ENCODE data around the gene GMDS. TPM values are rescaled to one million over a fixed set of nuclear protein-coding genes. Genes with fewer than 3 reads are reported as not detected.

GMDS gene
- total RNA-seq, 1 donor from 2014 or later, result 30.2 TPM

GRCh38 chr6:1819007-1819406 lies 426.4 kb downstream of the GMDS start:
- Histone ChIP-seq H3K27me3 (no peaks in the 10 kb centered on the region), H3K9me3 (no peaks in the 10 kb centered on the region), H3K27ac (no peak overlapping the region), H3K4me1 (peaks cover 10% of the 10 kb centered on the region), H3K36me3 (no peaks in the 10 kb centered on the region), H3K4me3 (no peak overlapping the region)
- DNase-seq (ENCODE audit: extremely low spot score in 2 of 2), result no peak
- TF ChIP-seq CTCF (IDR thresholded peaks at IDR 0.05) (no peak), POLR2AphosphoS5 (IDR thresholded peaks at IDR 0.05; ENCODE audit: insufficient read depth in 1 of 2, low read depth in 1 of 2) (no peak), POLR2A (IDR thresholded peaks at IDR 0.05) (no peak)
- intact Hi-C loops (cut with DNase I), result no loop called here

- DNase-seq (ENCODE audit: extremely low spot score in 2 of 2), result no peak
- Histone ChIP-seq H3K36me3 (no peaks in the 10 kb centered on the region), H3K4me3 (no peak overlapping the region), H3K27ac (no peak overlapping the region), H3K9me3 (no peaks in the 10 kb centered on the region), H3K27me3 (no peaks in the 10 kb centered on the region), H3K4me1 (peaks cover 10% of the 10 kb centered on the region)
- TF ChIP-seq POLR2AphosphoS5 (IDR thresholded peaks at IDR 0.05; ENCODE audit: insufficient read depth in 1 of 2, low read depth in 1 of 2) (no peak), CTCF (IDR thresholded peaks at IDR 0.05) (no peak), POLR2A (IDR thresholded peaks at IDR 0.05) (no peak)
- intact Hi-C loops (cut with DNase I), result no loop called here
Measured at GRCh38 chr6:1817033-1817761, 428.2 kb downstream of the GMDS start.

GRCh38 chr6:1815827-1816452 lies 429.5 kb downstream of the GMDS start:
- no peak for TF ChIP-seq POLR2AphosphoS5 (IDR thresholded peaks at IDR 0.05; ENCODE audit: insufficient read depth in 1 of 2, low read depth in 1 of 2)
- no peak for TF ChIP-seq POLR2A (IDR thresholded peaks at IDR 0.05)
- no peak for TF ChIP-seq CTCF (IDR thresholded peaks at IDR 0.05)
- Histone ChIP-seq H3K4me1 (peaks cover 8% of the 10 kb centered on the region), H3K36me3 (no peaks in the 10 kb centered on the region), H3K27me3 (no peaks in the 10 kb centered on the region), H3K4me3 (no peak overlapping the region), H3K27ac (no peak overlapping the region), H3K9me3 (no peaks in the 10 kb centered on the region)
- no peak for DNase-seq (ENCODE audit: extremely low spot score in 2 of 2)
- intact Hi-C loops (cut with DNase I), result no loop called here

- DNase-seq (ENCODE audit: extremely low spot score in 2 of 2), result no peak
- H3K9me3 ChIP-seq, result no peaks in the 10 kb centered on the region
- intact Hi-C loops (cut with DNase I), result no loop called here
- H3K4me3 ChIP-seq, result no peak overlapping the region
- no peak overlapping the region for H3K27ac ChIP-seq
- H3K36me3 ChIP-seq, result no peaks in the 10 kb centered on the region
- no peaks in the 10 kb centered on the region for H3K27me3 ChIP-seq
- H3K4me1 ChIP-seq, result no peaks in the 10 kb centered on the region
- TF ChIP-seq POLR2AphosphoS5 (IDR thresholded peaks at IDR 0.05; ENCODE audit: insufficient read depth in 1 of 2, low read depth in 1 of 2) (no peak), CTCF (IDR thresholded peaks at IDR 0.05) (no peak), POLR2A (IDR thresholded peaks at IDR 0.05) (no peak)
Measured at GRCh38 chr6:1814279-1814678, 431.1 kb downstream of the GMDS start.

- intact Hi-C loops (cut with DNase I), result no loop called here
- H3K27ac ChIP-seq, result no peak overlapping the region
- no peaks in the 10 kb centered on the region for H3K36me3 ChIP-seq
- H3K4me1 ChIP-seq, result no peaks in the 10 kb centered on the region
- H3K4me3 ChIP-seq, result no peak overlapping the region
- H3K27me3 ChIP-seq, result no peaks in the 10 kb centered on the region
- DNase-seq (ENCODE audit: extremely low spot score in 2 of 2), result no peak
- H3K9me3 ChIP-seq, result no peaks in the 10 kb centered on the region
- TF ChIP-seq POLR2AphosphoS5 (IDR thresholded peaks at IDR 0.05; ENCODE audit: insufficient read depth in 1 of 2, low read depth in 1 of 2), result no peak
- TF ChIP-seq POLR2A (IDR thresholded peaks at IDR 0.05), result no peak
- no peak for TF ChIP-seq CTCF (IDR thresholded peaks at IDR 0.05)
Measured at GRCh38 chr6:1812487-1812886, 432.9 kb downstream of the GMDS start.

Measured in vagina (tissue), 2 donors.